ENCODE results near the gene MACIR.

The MACIR gene

DNA sequence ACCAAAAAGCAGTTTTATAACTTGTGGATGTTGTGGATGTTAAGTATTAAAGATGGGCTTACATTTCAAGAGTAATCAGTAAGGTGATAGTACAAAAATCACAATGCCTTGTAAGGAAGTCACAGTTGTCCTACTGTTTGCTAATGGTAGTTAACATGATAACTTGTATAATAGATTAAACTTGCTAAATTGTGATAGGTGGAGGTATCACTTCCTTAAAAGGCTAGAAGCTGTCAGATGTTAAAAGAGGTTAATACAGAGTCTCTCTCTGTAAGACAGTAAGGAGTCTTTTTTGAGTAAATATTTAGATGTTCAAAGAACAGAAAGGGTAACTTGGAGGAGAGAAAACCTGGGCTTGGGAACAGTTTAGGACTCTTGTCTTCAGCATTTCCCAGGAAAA lies 14.2 kb upstream of the MACIR start:
- no peak for TF ChIP-seq FOXP2 (optimal IDR thresholded peaks at IDR 0.05; ENCODE audit: borderline replicate concordance, extremely low read depth, extremely low read length, insufficient read depth)
- TF ChIP-seq TAF1 (IDR thresholded peaks at IDR 0.05; ENCODE audit: borderline replicate concordance, insufficient read depth, low read length): no peak
- TF ChIP-seq, protein P1, sequence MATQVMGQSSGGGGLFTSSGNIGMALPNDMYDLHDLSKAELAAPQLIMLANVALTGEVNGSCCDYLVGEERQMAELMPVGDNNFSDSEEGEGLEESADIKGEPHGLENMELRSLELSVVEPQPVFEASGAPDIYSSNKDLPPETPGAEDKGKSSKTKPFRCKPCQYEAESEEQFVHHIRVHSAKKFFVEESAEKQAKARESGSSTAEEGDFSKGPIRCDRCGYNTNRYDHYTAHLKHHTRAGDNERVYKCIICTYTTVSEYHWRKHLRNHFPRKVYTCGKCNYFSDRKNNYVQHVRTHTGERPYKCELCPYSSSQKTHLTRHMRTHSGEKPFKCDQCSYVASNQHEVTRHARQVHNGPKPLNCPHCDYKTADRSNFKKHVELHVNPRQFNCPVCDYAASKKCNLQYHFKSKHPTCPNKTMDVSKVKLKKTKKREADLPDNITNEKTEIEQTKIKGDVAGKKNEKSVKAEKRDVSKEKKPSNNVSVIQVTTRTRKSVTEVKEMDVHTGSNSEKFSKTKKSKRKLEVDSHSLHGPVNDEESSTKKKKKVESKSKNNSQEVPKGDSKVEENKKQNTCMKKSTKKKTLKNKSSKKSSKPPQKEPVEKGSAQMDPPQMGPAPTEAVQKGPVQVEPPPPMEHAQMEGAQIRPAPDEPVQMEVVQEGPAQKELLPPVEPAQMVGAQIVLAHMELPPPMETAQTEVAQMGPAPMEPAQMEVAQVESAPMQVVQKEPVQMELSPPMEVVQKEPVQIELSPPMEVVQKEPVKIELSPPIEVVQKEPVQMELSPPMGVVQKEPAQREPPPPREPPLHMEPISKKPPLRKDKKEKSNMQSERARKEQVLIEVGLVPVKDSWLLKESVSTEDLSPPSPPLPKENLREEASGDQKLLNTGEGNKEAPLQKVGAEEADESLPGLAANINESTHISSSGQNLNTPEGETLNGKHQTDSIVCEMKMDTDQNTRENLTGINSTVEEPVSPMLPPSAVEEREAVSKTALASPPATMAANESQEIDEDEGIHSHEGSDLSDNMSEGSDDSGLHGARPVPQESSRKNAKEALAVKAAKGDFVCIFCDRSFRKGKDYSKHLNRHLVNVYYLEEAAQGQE (IDR thresholded peaks at IDR 0.05; ENCODE audit: insufficient read depth in 1 of 2, low read depth in 2 of 2, low read length in 2 of 2): no peak
- TF ChIP-seq POLR2AphosphoS5 (IDR thresholded peaks at IDR 0.05; ENCODE audit: low read depth, low read length): no peak
- TF ChIP-seq SIN3A (IDR thresholded peaks at IDR 0.05; ENCODE audit: borderline replicate concordance, insufficient read depth, low read length): no peak

DNA sequence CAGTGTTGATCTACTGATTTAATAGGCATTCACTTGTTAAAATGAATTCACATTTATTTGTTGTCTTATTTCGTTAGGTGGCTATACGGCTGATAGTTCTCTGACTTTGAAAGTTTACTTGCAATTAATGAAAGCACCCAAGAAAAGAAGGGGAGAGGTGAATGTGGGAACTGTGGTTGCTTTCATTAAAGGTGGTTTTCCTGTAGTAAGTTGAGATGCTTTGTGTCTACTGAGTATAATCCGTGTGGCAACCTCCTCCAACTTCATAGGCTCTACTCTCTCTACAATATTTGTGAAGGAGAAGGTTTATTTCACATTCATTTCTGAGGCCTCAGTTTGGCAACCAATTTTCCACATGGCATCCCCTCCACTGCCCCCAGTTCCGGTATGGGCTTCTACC lies 12.8 kb upstream of the MACIR start:
- TF ChIP-seq, protein P1 (IDR thresholded peaks at IDR 0.05; ENCODE audit: insufficient read depth in 1 of 2, low read depth in 2 of 2, low read length in 2 of 2): no peak
- TF ChIP-seq TAF1 (IDR thresholded peaks at IDR 0.05; ENCODE audit: borderline replicate concordance, insufficient read depth, low read length): no peak
- no peak for TF ChIP-seq SIN3A (IDR thresholded peaks at IDR 0.05; ENCODE audit: borderline replicate concordance, insufficient read depth, low read length)
- TF ChIP-seq FOXP2 (optimal IDR thresholded peaks at IDR 0.05; ENCODE audit: borderline replicate concordance, extremely low read depth, extremely low read length, insufficient read depth): no peak
- no peak for TF ChIP-seq POLR2AphosphoS5 (IDR thresholded peaks at IDR 0.05; ENCODE audit: low read depth, low read length)

DNA sequence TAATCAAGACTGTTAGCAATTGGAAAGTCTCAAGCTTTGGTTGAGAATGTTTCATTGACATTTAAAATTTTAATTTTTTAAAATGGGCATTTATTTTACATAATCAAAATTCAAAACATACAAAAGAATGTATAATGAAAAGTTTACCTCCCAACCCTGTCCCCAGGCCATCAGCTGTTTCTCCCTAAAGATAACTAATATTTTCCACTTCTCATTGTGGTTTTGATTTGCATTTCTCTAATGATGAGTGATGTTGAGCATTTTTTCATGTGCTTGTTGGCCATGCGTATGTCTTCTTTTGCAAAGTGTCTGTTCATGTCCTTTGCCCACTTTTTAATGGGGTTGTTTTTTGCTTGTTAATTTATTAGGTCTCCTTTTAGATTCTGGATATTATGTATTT lies 11.4 kb upstream of the MACIR start:
- TF ChIP-seq FOXP2 (optimal IDR thresholded peaks at IDR 0.05; ENCODE audit: borderline replicate concordance, extremely low read depth, extremely low read length, insufficient read depth) (no peak), SIN3A (IDR thresholded peaks at IDR 0.05; ENCODE audit: borderline replicate concordance, insufficient read depth, low read length) (no peak), POLR2AphosphoS5 (IDR thresholded peaks at IDR 0.05; ENCODE audit: low read depth, low read length) (no peak), TAF1 (IDR thresholded peaks at IDR 0.05; ENCODE audit: borderline replicate concordance, insufficient read depth, low read length) (no peak)
- TF ChIP-seq, protein P1 (IDR thresholded peaks at IDR 0.05; ENCODE audit: insufficient read depth in 1 of 2, low read depth in 2 of 2, low read length in 2 of 2): no peak

DNA sequence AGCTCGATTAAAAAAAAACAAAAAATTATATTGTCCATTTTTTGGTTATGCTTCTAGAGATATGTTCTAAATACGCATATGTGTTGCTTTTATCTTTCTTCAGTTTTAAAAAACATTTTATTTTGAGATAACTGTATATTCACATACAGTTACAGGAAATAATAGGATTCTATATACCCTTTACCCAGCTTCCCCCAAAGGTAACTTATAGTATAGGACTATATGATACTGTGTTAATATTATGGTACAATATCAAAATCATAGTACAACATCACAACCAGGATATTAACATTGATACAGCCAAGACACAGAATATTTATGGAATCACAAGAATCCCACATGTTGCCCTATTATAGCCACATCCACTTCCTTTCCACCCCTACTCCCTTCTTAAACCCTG lies 9.5 kb upstream of the MACIR start:
- no peak for TF ChIP-seq TAF1 (IDR thresholded peaks at IDR 0.05; ENCODE audit: borderline replicate concordance, insufficient read depth, low read length)

DNA sequence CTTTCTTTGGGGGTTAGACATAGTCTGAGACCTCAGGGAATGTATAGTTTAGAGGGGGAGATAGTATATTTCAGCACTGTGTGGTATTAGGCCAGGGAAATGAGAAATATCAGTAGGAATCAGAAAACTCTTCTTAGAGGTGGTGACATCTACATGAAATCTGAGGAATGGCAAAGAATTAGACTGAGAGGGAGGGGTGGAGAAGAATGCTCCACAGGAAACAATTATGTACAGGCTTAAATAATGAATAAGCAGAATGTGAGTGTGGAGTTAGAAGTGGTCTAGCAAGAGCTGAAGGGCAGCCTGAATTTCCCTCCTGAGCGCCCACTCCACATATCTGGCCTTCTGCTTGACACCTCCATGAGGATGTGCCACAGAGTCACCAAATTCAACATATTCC lies 3.6 kb upstream of the MACIR start:
- TF ChIP-seq, protein P1 (IDR thresholded peaks at IDR 0.05; ENCODE audit: insufficient read depth in 1 of 2, low read depth in 2 of 2, low read length in 2 of 2): no peak
- TF ChIP-seq FOXP2 (optimal IDR thresholded peaks at IDR 0.05; ENCODE audit: borderline replicate concordance, extremely low read depth, extremely low read length, insufficient read depth) (no peak), SIN3A (IDR thresholded peaks at IDR 0.05; ENCODE audit: borderline replicate concordance, insufficient read depth, low read length) (no peak), POLR2AphosphoS5 (IDR thresholded peaks at IDR 0.05; ENCODE audit: low read depth, low read length) (no peak), TAF1 (IDR thresholded peaks at IDR 0.05; ENCODE audit: borderline replicate concordance, insufficient read depth, low read length) (no peak)

Data from PFSK-1 (cell line).